ENCODE measurements around the gene ZNF414.

DNA sequence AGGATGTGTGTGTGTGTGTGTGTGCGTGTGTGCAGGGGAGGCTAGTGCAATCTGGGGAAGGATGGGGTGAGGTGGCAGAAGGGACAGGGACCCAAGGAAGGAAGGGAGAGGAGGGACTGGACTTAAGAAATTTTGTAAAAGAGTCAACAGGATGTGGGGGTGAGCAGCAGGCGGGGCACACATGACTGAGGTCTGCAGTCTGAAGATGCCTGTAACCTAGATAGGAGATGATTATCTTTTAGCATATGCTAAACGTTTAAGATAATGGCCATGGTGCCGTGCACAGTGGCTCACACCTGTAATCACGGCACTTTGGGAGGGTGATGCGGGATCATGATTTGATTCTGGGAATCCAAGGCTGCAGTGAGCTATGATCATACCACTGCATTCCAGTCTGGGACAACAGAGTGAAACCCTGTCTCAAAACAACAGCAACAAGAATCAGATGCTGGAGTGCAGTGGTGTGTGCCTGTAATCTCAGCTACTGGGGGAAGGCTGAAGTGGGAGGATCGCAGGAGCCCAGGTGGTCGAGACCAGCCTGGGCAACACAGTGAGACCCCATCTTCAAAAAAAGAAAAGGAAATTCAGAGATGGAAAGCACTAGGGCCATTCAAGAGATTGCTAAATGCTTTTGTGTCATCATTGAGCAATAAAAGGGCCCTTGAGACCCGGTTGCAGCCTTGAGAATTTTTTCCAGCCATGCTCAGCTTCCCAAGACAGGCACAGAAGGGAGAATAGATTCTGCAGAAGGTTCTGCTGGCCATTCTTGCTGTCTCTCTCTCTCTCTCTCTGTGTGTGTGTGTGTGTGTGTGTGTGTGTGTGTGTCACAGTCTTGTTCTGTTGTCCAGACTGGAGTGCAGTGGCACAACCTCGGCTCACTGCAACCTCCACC lies 3.8 kb upstream of the ZNF414 start:
- no peak for TF ChIP-seq EZH2 (IDR thresholded peaks at IDR 0.05; ENCODE audit: insufficient read depth, poor library complexity, severe bottlenecking)
- no peak for TF ChIP-seq EZH2phosphoT487 (IDR thresholded peaks at IDR 0.05; ENCODE audit: insufficient read depth, low read depth)
